Heart left ventricle (tissue), 13 donors: ENCODE measurements around the gene RCBTB1.

Source experiments
- POLR2A ChIP-seq, 2 donors: fragments of 450-650 bp; IDR thresholded peaks; one replicate each; pipeline ENCODE4 v1.6.1; 2017; ENCODE audit warnings: antibody characterized with exemption in 2 of 2, mild to moderate bottlenecking in 2 of 2, moderate library complexity in 2 of 2
- TF ChIP-seq, protein P1 (sequence below), 12 donors: fragments of 200-600 bp; sonication (generic) in 4 of 12; IDR thresholded peaks; one replicate each; pipeline versions ENCODE4 v1.5.0 to v1.8.0; 2018 to 2022; ENCODE audit warnings: antibody characterized with exemption in 12 of 12, mild to moderate bottlenecking in 5 of 12
- donor health status: ischemic (EF 13 %, LVEDD 7.1; RV severe dilation, severe dysfunction).
- donor health status: DM: no; HTN: yes; CAD: no.
- donor health status: DM: no; HTN: no; CAD: no.
- donor health status: ischemic (EF 25% LVEDD 6.9; RV normal size, moderate dysfunction).
- donor health status: ischemic (EF 25% LVEDD 5.7; RV mildly dilated, moderate dysfunction).
- donor health status: ischemic (EF 35%, LVEDD 5.7; RV mildly dilated, moderate dysfunction).
- donor health status: nonischemic (EF 11% LVEDD 7.7; RV severe dilation, severe dysfunction).
- donor health status: DM: yes; HTN: yes; CAD: no.
- donor health status: PGD.
- donor health status: ischemic (EF 29% LVEDD 5.4; RV normal size, mild dysfunction).
- donor health status: nonischemic (EF 23%, LVEDD 6.1; RV moderate dilation, normal function).

- TF ChIP-seq, protein P1, sequence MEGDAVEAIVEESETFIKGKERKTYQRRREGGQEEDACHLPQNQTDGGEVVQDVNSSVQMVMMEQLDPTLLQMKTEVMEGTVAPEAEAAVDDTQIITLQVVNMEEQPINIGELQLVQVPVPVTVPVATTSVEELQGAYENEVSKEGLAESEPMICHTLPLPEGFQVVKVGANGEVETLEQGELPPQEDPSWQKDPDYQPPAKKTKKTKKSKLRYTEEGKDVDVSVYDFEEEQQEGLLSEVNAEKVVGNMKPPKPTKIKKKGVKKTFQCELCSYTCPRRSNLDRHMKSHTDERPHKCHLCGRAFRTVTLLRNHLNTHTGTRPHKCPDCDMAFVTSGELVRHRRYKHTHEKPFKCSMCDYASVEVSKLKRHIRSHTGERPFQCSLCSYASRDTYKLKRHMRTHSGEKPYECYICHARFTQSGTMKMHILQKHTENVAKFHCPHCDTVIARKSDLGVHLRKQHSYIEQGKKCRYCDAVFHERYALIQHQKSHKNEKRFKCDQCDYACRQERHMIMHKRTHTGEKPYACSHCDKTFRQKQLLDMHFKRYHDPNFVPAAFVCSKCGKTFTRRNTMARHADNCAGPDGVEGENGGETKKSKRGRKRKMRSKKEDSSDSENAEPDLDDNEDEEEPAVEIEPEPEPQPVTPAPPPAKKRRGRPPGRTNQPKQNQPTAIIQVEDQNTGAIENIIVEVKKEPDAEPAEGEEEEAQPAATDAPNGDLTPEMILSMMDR (IDR thresholded peaks at IDR 0.05), result no peak
- no peak for TF ChIP-seq POLR2A (IDR thresholded peaks at IDR 0.05)
Observed at GRCh38 chr13:49607761-49608160, 22.4 kb upstream of the RCBTB1 start.
